Trophoblast cell (in vitro differentiated cells and primary cell): ENCODE results near the gene DMXL1.

Experiments used
- DNase-seq, 2 donors: peaks; one replicate each; pipeline ENCODE4 v3.0.0-alpha.2; 2016
- H2AFZ ChIP-seq: 2 replicates; pipeline ENCODE4 v1.6.1; 2013; ENCODE audit warnings: low read length, moderate library complexity, mild to moderate bottlenecking; ENCODE audit not compliant: insufficient read depth, poor library complexity
- H2AK5ac ChIP-seq: 2 replicates; pipeline ENCODE4 v1.6.1; 2013; ENCODE audit warnings: mild to moderate bottlenecking, low read length
- H2BK120ac ChIP-seq: 2 replicates; pipeline ENCODE4 v1.6.1; 2013; ENCODE audit warnings: low read length, mild to moderate bottlenecking, moderate library complexity; ENCODE audit not compliant: insufficient read depth, poor library complexity
- H2BK12ac ChIP-seq: 2 replicates; pipeline ENCODE4 v1.6.1; 2013; ENCODE audit warnings: mild to moderate bottlenecking, low read length, moderate library complexity
- H2BK5ac ChIP-seq: 2 replicates; pipeline ENCODE4 v1.6.1; 2013; ENCODE audit warnings: low read length, low read depth, moderate library complexity, mild to moderate bottlenecking; ENCODE audit not compliant: poor library complexity
- H3K14ac ChIP-seq: 2 replicates; pipeline ENCODE4 v1.6.1; 2013; ENCODE audit warnings: mild to moderate bottlenecking, low read length
- H3K18ac ChIP-seq: 2 replicates; pipeline ENCODE4 v1.6.1; 2013; ENCODE audit warnings: mild to moderate bottlenecking, low read length
- H3K23ac ChIP-seq: 2 replicates; pipeline ENCODE4 v1.6.1; 2013; ENCODE audit warnings: low read length
- H3K27ac ChIP-seq: 2 replicates; pipeline ENCODE4 v1.5.1; 2013; ENCODE audit warnings: low read depth, mild to moderate bottlenecking, inconsistent platforms, low read length, moderate library complexity
- H3K27me3 ChIP-seq: 2 replicates; pipeline ENCODE4 v1.6.1; 2013; ENCODE audit warnings: inconsistent platforms, mild to moderate bottlenecking, low read length, moderate library complexity; ENCODE audit not compliant: insufficient read depth
- H3K36me3 ChIP-seq, 2 experiments: 1 replicate in 1 of 2; 2 replicates in 1 of 2; pipeline ENCODE4 v1.6.1; 2013; ENCODE audit warnings: low read length in 2 of 2, mild to moderate bottlenecking in 2 of 2, moderate library complexity in 1 of 2; ENCODE audit not compliant: insufficient read depth in 2 of 2, control insufficient read depth in 1 of 2
- H3K4ac ChIP-seq: 2 replicates; pipeline ENCODE4 v1.6.1; 2013; ENCODE audit warnings: low read depth, mild to moderate bottlenecking, low read length, moderate library complexity
- H3K4me1 ChIP-seq, 2 experiments: 1 replicate in 1 of 2; 2 replicates in 1 of 2; pipeline ENCODE4 v1.6.1; 2013; ENCODE audit warnings: low read length in 2 of 2, mild to moderate bottlenecking in 2 of 2, moderate library complexity in 1 of 2; ENCODE audit not compliant: insufficient read depth in 2 of 2, control insufficient read depth in 1 of 2
- H3K4me2 ChIP-seq: 2 replicates; pipeline ENCODE4 v1.6.1; 2013; ENCODE audit warnings: inconsistent platforms, mild to moderate bottlenecking, low read length, moderate library complexity
- H3K4me3 ChIP-seq: 2 replicates; pipeline ENCODE4 v1.5.1; 2013; ENCODE audit warnings: mild to moderate bottlenecking, low read depth, low read length, inconsistent platforms
- H3K79me1 ChIP-seq: one replicate; pipeline ENCODE4 v1.6.1; 2013; ENCODE audit warnings: low read length
- H3K79me2 ChIP-seq: 2 replicates; pipeline ENCODE4 v1.6.1; 2013; ENCODE audit warnings: low read length, mild to moderate bottlenecking; ENCODE audit not compliant: control insufficient read depth, insufficient read depth, poor library complexity
- H3K9ac ChIP-seq: 2 replicates; pipeline ENCODE4 v1.6.1; 2013; ENCODE audit warnings: mild to moderate bottlenecking, low read length
- H3K9me3 ChIP-seq: 2 replicates; pipeline ENCODE4 v1.6.1; 2013; ENCODE audit warnings: low read depth, mild to moderate bottlenecking, control low read depth, inconsistent platforms, low read length; ENCODE audit not compliant: insufficient read depth
- H4K12ac ChIP-seq: 2 replicates; pipeline ENCODE4 v1.6.1; 2013; ENCODE audit warnings: low read depth, mild to moderate bottlenecking, low read length, moderate library complexity
- H4K8ac ChIP-seq: 2 replicates; pipeline ENCODE4 v1.6.1; 2013; ENCODE audit warnings: low read depth, mild to moderate bottlenecking, low read length, moderate library complexity
- H4K91ac ChIP-seq: one replicate; pipeline ENCODE4 v1.6.1; 2013; ENCODE audit warnings: low read depth, mild to moderate bottlenecking, low read length, moderate library complexity
- WGBS: extraction: QIAGEN DNeasy Blood & Tissue Kit; methylation state at CpG from one replicate; pipeline ENCODE4 v1.1.7; 2013; ENCODE audit warnings: missing lambda C conversion rate; ENCODE audit not compliant: insufficient read length, insufficient coverage; ENCODE audit errors: extremely low coverage; 5-methylcytosine and 5-hydroxymethylcytosine counted together

Gene DMXL1

GRCh38 chr5:119049824-119050449 lies 20.9 kb upstream of the DMXL1 start:
- Histone ChIP-seq H3K4me3 (no peak overlapping the region), H3K14ac (no peak overlapping the region), H3K79me2 (no peaks in the 10 kb centered on the region), H3K79me1 (no peaks in the 10 kb centered on the region), H4K91ac (no peak overlapping the region), H3K4me1 (no peaks in the 10 kb centered on the region), H2BK5ac (no peak overlapping the region), H2BK120ac (no peak overlapping the region), H3K27me3 (no peaks in the 10 kb centered on the region), H2BK12ac (no peak overlapping the region), H3K23ac (no peak overlapping the region), H3K9ac (no peak overlapping the region), H3K9me3 (no peaks in the 10 kb centered on the region), H3K4ac (no peak overlapping the region), H4K12ac (no peak overlapping the region), H3K27ac (no peak overlapping the region), H2AK5ac (no peak overlapping the region), H3K4me2 (no peak overlapping the region), H2AFZ (no peak overlapping the region), H4K8ac (no peak overlapping the region), H3K36me3 (no peaks in the 10 kb centered on the region), H3K18ac (no peak overlapping the region)
- DNase-seq: peak in 1 of 2 donors; percentile 48
- WGBS: no CpG with 5 or more reads among the region's 7 CpGs

- no peaks in the 10 kb centered on the region for H3K9me3 ChIP-seq
- no peak overlapping the region for H2BK5ac ChIP-seq
- H2BK120ac ChIP-seq: no peak overlapping the region
- H3K79me1 ChIP-seq: no peaks in the 10 kb centered on the region
- H3K27ac ChIP-seq: no peak overlapping the region
- H2AFZ ChIP-seq: no peak overlapping the region
- H3K9ac ChIP-seq: no peak overlapping the region
- no peak overlapping the region for H3K18ac ChIP-seq
- H3K4me3 ChIP-seq: no peak overlapping the region
- DNase-seq: peak in 1 of 2 donors; percentile 25
- H2BK12ac ChIP-seq: no peak overlapping the region
- no peak overlapping the region for H3K14ac ChIP-seq
- no peak overlapping the region for H2AK5ac ChIP-seq
- no peak overlapping the region for H4K12ac ChIP-seq
- H3K36me3 ChIP-seq: no peaks in the 10 kb centered on the region
- no peak overlapping the region for H3K4ac ChIP-seq
- no peaks in the 10 kb centered on the region for H3K79me2 ChIP-seq
- H3K23ac ChIP-seq: no peak overlapping the region
- H3K4me2 ChIP-seq: no peak overlapping the region
- WGBS: no CpG with 5 or more reads among the region's 2 CpGs
- no peaks in the 10 kb centered on the region for H3K27me3 ChIP-seq
- no peak overlapping the region for H4K8ac ChIP-seq
- no peak overlapping the region for H4K91ac ChIP-seq
- H3K4me1 ChIP-seq: no peaks in the 10 kb centered on the region
Observed at GRCh38 chr5:119054101-119054500, 16.8 kb upstream of the DMXL1 start.

- no peak overlapping the region for H3K14ac ChIP-seq
- H3K79me2 ChIP-seq: no peaks in the 10 kb centered on the region
- no peaks in the 10 kb centered on the region for H3K79me1 ChIP-seq
- H3K9me3 ChIP-seq: no peaks in the 10 kb centered on the region
- H2BK5ac ChIP-seq: no peak overlapping the region
- H2AFZ ChIP-seq: no peak overlapping the region
- no peak overlapping the region for H3K9ac ChIP-seq
- H3K36me3 ChIP-seq: no peaks in the 10 kb centered on the region
- H4K8ac ChIP-seq: no peak overlapping the region
- H2AK5ac ChIP-seq: no peak overlapping the region
- no peak overlapping the region for H3K4me3 ChIP-seq
- no peaks in the 10 kb centered on the region for H3K27me3 ChIP-seq
- H2BK120ac ChIP-seq: no peak overlapping the region
- no peak overlapping the region for H3K4me2 ChIP-seq
- H3K4ac ChIP-seq: no peak overlapping the region
- H3K27ac ChIP-seq: no peak overlapping the region
- H4K12ac ChIP-seq: no peak overlapping the region
- H3K23ac ChIP-seq: no peak overlapping the region
- no peak overlapping the region for H4K91ac ChIP-seq
- peak; percentile 48 to 90 for DNase-seq
- H3K4me1 ChIP-seq: no peaks in the 10 kb centered on the region
- no peak overlapping the region for H3K18ac ChIP-seq
- H2BK12ac ChIP-seq: no peak overlapping the region
- no CpG with 5 or more reads among the region's 2 CpGs for WGBS
Observed at GRCh38 chr5:119055294-119055693, 15.6 kb upstream of the DMXL1 start.

- Histone ChIP-seq H3K79me2 (no peaks in the 10 kb centered on the region), H3K36me3 (no peaks in the 10 kb centered on the region), H3K14ac (no peak overlapping the region), H3K27me3 (no peaks in the 10 kb centered on the region), H4K8ac (no peak overlapping the region), H3K9me3 (no peaks in the 10 kb centered on the region), H3K4me2 (no peak overlapping the region), H2BK120ac (no peak overlapping the region), H3K18ac (no peak overlapping the region), H3K4me3 (no peak overlapping the region), H3K27ac (no peak overlapping the region), H2BK5ac (no peak overlapping the region), H3K79me1 (no peaks in the 10 kb centered on the region), H4K12ac (no peak overlapping the region), H3K4me1 (no peaks in the 10 kb centered on the region), H2BK12ac (no peak overlapping the region), H3K9ac (no peak overlapping the region), H2AFZ (no peak overlapping the region), H3K23ac (no peak overlapping the region), H4K91ac (no peak overlapping the region), H2AK5ac (no peak overlapping the region), H3K4ac (no peak overlapping the region)
- no peak for DNase-seq
Observed at GRCh38 chr5:119058979-119059529, 11.8 kb upstream of the DMXL1 start.
